NK-92 (cell line): ENCODE data around the gene RBM15.

Experiments used
- DNase-seq: peaks from one replicate; lab custom pipeline; 2025; ENCODE audit not compliant: unreplicated experiment; lab: John Stamatoyannopoulos, UW

The RBM15 gene

GRCh38 chr1:110394493-110394820 lies 55.3 kb downstream of the RBM15 start:
- DNase-seq = no peak
